Embryonic facial prominence (tissue), 1 donor: ENCODE measurements around the gene BCL11A.
"Not testable (repeated sequence)": the region's sequence is repeated elsewhere in the genome, so short reads cannot be mapped to it uniquely, and the experiment has no call there.

Experiments
- DNase-seq: peaks from one replicate; pipeline ENCODE4 v3.0.0-alpha.2; 2016; ENCODE audit errors: extremely low spot score

Gene BCL11A

GRCh38 chr2:60437080-60437696 lies 116.3 kb downstream of the BCL11A start:
- no peak for DNase-seq

- DNase-seq, result no peak
These were observed 120.3 kb downstream of the BCL11A start for GRCh38 chr2:60433018-60433596.

- no peak for DNase-seq
These were observed 121.3 kb downstream of the BCL11A start for GRCh38 chr2:60432035-60432601.

GRCh38 chr2:60429681-60430080 lies 123.8 kb downstream of the BCL11A start:
- DNase-seq, result no peak

GRCh38 chr2:60426880-60427279 lies 126.6 kb downstream of the BCL11A start:
- no peak for DNase-seq

- no peak for DNase-seq
These were observed 127.1 kb downstream of the BCL11A start for GRCh38 chr2:60426341-60426740.

- no peak for DNase-seq
These were observed 129.2 kb downstream of the BCL11A start for GRCh38 chr2:60424233-60424632.

GRCh38 chr2:60423505-60423904 lies 129.9 kb downstream of the BCL11A start:
- DNase-seq, result no peak

- no peak for DNase-seq
These were observed 130.5 kb downstream of the BCL11A start for GRCh38 chr2:60422826-60423483.

- DNase-seq, result not testable (repeated sequence)
These were observed 136.2 kb downstream of the BCL11A start for GRCh38 chr2:60417210-60417609.

GRCh38 chr2:60416221-60417008 lies 137.0 kb downstream of the BCL11A start:
- DNase-seq, result no peak

GRCh38 chr2:60415814-60416213 lies 137.6 kb downstream of the BCL11A start:
- no peak for DNase-seq

- DNase-seq, result no peak
These were observed 138.8 kb downstream of the BCL11A start for GRCh38 chr2:60414495-60415138.

- DNase-seq, result no peak
These were observed 139.7 kb downstream of the BCL11A start for GRCh38 chr2:60413814-60414168.

- DNase-seq, result no peak
These were observed 140.2 kb downstream of the BCL11A start for GRCh38 chr2:60413069-60413813.

GRCh38 chr2:60412620-60413019 lies 140.8 kb downstream of the BCL11A start:
- DNase-seq, result no peak

- DNase-seq, result no peak
These were observed 141.4 kb downstream of the BCL11A start for GRCh38 chr2:60412027-60412426.

- DNase-seq, result no peak
These were observed 142.2 kb downstream of the BCL11A start for GRCh38 chr2:60411295-60411694.

- DNase-seq, result no peak
These were observed 142.9 kb downstream of the BCL11A start for GRCh38 chr2:60410456-60411146.

GRCh38 chr2:60409531-60409871 lies 144.0 kb downstream of the BCL11A start:
- DNase-seq, result no peak
